Peyer's patch (tissue), 4 donors: ENCODE results near the gene EFEMP2. TPM values are rescaled to one million over a fixed set of nuclear protein-coding genes. Genes with fewer than 3 reads are reported as not detected.

Source experiments
- DNase-seq, 3 donors: peaks; one replicate each; pipeline ENCODE4 v3.0.0-alpha.2; 2017 to 2019
- H3K27ac ChIP-seq, 4 donors: fragments of 200-600 bp; sonication (generic); one replicate each; pipeline ENCODE4 v1.5.1; 2016 to 2019
- H3K27me3 ChIP-seq, 2 donors: fragments of 200-600 bp; sonication (generic); one replicate each; pipeline ENCODE4 v1.5.1; 2019
- H3K36me3 ChIP-seq, 3 donors: fragments of 200-600 bp; sonication (generic); one replicate each; pipeline ENCODE4 v1.5.1; 2016 to 2019
- H3K4me1 ChIP-seq, 4 donors: fragments of 200-600 bp; sonication (generic); one replicate each; pipeline ENCODE4 v1.5.1; 2016 to 2019
- H3K4me3 ChIP-seq, 4 donors: fragments of 200-600 bp; sonication (generic); 1 replicate in 3 of 4; 2 replicates in 1 of 4; pipeline ENCODE4 v1.5.1; 2016 to 2019; ENCODE audit warnings: mild to moderate bottlenecking in 1 of 4
- H3K9me3 ChIP-seq, 4 donors: fragments of 200-600 bp; sonication (generic); one replicate each; pipeline ENCODE4 v1.5.1; 2016 to 2019; ENCODE audit warnings: mild to moderate bottlenecking in 1 of 4
- POLR2A ChIP-seq, 2 donors: fragments of 450-650 bp; IDR thresholded peaks; one replicate each; pipeline ENCODE4 v1.5.1; 2017; ENCODE audit warnings: antibody characterized with exemption in 2 of 2, mild to moderate bottlenecking in 2 of 2, moderate library complexity in 2 of 2
- total RNA-seq, 4 donors: library from RNA; depleted of rRNA; stranded (reverse); fragments of >200 nt; gene quantifications; one replicate each; pipeline ENCODE4 v1.1.0, GENCODE V29; 2016
- TF ChIP-seq, protein P1 (sequence below), 6 experiments: fragments of 450-650 bp in 4 of 6; fragments of 200-600 bp in 2 of 6; sonication (generic) in 1 of 6; IDR thresholded peaks; one replicate each; pipeline ENCODE4 v1.5.1; 2017 to 2019; ENCODE audit warnings: antibody characterized with exemption in 6 of 6, mild to moderate bottlenecking in 3 of 6, moderate library complexity in 1 of 6

EFEMP2 gene
- total RNA-seq, 4 donors from 2014 or later: 4.4 to 75.1 (median 12.1) TPM

GRCh38 chr11:65906602-65907001 lies 34.0 kb upstream of the EFEMP2 start:
- no peaks in the 10 kb centered on the region for H3K36me3 ChIP-seq
- no peaks in the 10 kb centered on the region for H3K9me3 ChIP-seq
- DNase-seq: no peak
- no peaks in the 10 kb centered on the region for H3K27me3 ChIP-seq
- H3K27ac ChIP-seq: no peak overlapping the region
- no peak overlapping the region for H3K4me3 ChIP-seq
- no peak for TF ChIP-seq POLR2A (IDR thresholded peaks at IDR 0.05)
- TF ChIP-seq, protein P1, sequence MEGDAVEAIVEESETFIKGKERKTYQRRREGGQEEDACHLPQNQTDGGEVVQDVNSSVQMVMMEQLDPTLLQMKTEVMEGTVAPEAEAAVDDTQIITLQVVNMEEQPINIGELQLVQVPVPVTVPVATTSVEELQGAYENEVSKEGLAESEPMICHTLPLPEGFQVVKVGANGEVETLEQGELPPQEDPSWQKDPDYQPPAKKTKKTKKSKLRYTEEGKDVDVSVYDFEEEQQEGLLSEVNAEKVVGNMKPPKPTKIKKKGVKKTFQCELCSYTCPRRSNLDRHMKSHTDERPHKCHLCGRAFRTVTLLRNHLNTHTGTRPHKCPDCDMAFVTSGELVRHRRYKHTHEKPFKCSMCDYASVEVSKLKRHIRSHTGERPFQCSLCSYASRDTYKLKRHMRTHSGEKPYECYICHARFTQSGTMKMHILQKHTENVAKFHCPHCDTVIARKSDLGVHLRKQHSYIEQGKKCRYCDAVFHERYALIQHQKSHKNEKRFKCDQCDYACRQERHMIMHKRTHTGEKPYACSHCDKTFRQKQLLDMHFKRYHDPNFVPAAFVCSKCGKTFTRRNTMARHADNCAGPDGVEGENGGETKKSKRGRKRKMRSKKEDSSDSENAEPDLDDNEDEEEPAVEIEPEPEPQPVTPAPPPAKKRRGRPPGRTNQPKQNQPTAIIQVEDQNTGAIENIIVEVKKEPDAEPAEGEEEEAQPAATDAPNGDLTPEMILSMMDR (IDR thresholded peaks at IDR 0.05): no peak
- H3K4me1 ChIP-seq: peaks cover 0 to 4% (median 0%) of the 10 kb centered on the region in 4 donors

- DNase-seq: no peak
- H3K36me3 ChIP-seq: no peaks in the 10 kb centered on the region
- TF ChIP-seq, protein P1 (IDR thresholded peaks at IDR 0.05): no peak
- TF ChIP-seq POLR2A (IDR thresholded peaks at IDR 0.05): no peak
- peaks cover 10 to 21% (median 15%) of the 10 kb centered on the region in 4 donors for H3K4me1 ChIP-seq
- H3K4me3 ChIP-seq: no peak overlapping the region
- H3K27ac ChIP-seq: no peak overlapping the region
- H3K27me3 ChIP-seq: peaks cover 0 to 5% of the 10 kb centered on the region in 2 donors
- H3K9me3 ChIP-seq: no peaks in the 10 kb centered on the region
These were observed 31.1 kb upstream of the EFEMP2 start for GRCh38 chr11:65903715-65904114.

DNA sequence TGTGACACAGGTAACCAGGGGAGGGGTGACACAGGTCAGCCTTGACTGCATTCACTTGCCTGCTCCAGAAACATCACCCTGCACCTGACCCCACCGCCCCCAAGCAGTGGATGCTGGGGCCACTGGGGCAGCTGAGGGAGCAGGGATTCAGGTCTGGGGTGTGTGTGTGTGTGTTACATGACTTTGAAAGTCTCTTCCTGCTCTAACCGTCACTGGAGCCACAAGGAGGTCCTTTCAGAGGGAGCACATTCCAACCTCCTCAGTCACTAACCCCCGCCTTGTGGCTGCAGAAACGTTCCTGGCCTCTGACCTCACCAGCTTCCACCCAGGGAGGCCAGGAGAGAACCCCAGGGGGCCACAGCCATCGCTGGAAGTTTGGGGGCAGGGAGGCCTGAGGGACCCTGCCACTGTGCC lies 30.5 kb upstream of the EFEMP2 start:
- Histone ChIP-seq H3K9me3 (no peaks in the 10 kb centered on the region), H3K4me1 (peaks cover 10 to 22% (median 15%) of the 10 kb centered on the region in 4 donors), H3K27me3 (peaks cover 0 to 5% of the 10 kb centered on the region in 2 donors), H3K4me3 (no peak overlapping the region), H3K36me3 (no peaks in the 10 kb centered on the region), H3K27ac (no peak overlapping the region)
- DNase-seq: no peak
- TF ChIP-seq, protein P1 (IDR thresholded peaks at IDR 0.05): no peak
- no peak for TF ChIP-seq POLR2A (IDR thresholded peaks at IDR 0.05)

- Histone ChIP-seq H3K27me3 (peaks cover 0 to 5% of the 10 kb centered on the region in 2 donors), H3K4me1 (peaks cover 10 to 22% (median 15%) of the 10 kb centered on the region in 4 donors), H3K36me3 (no peaks in the 10 kb centered on the region), H3K9me3 (no peaks in the 10 kb centered on the region), H3K4me3 (peak overlapping the region in 3 of 4 donors; percentile 41 to 68 (median 57)), H3K27ac (peak overlapping the region in 3 of 4 donors; percentile 46 to 62 (median 59))
- TF ChIP-seq POLR2A (IDR thresholded peaks at IDR 0.05): no peak
- TF ChIP-seq, protein P1 (IDR thresholded peaks at IDR 0.05): no peak
- no peak for DNase-seq
These were observed 28.2 kb upstream of the EFEMP2 start for GRCh38 chr11:65900899-65901180.

- no peaks in the 10 kb centered on the region for H3K36me3 ChIP-seq
- no peaks in the 10 kb centered on the region for H3K9me3 ChIP-seq
- peak within 1 kb of the TSS; percentile 41 to 68 (median 57) for H3K4me3 ChIP-seq
- H3K4me1 ChIP-seq: peaks cover 10 to 22% (median 15%) of the 10 kb centered on the region in 4 donors
- H3K27me3 ChIP-seq: peaks cover 0 to 5% of the 10 kb centered on the region in 2 donors
- peak; percentile 90 to 98 (median 97) for DNase-seq
- peak within 1 kb of the TSS; percentile 16 to 62 (median 52) for H3K27ac ChIP-seq
- TF ChIP-seq POLR2A (IDR thresholded peaks at IDR 0.05): peak; percentile 56 to 60
- TF ChIP-seq, protein P1 (IDR thresholded peaks at IDR 0.05): no peak
These were observed 27.7 kb upstream of the EFEMP2 start, which contains the start of gene FOSL1 for GRCh38 chr11:65900125-65900898. Gene FOSL1, minus strand, starts transcription at chr11:65900388. Its CDS starts 49 bp downstream, at chr11:65900339.
